NCI-H345 (cell line): ENCODE results near the gene ADAMTS12.
"Not testable (repeated sequence)": the region's sequence is repeated elsewhere in the genome, so short reads cannot be mapped to it uniquely, and the experiment has no call there.

Experiments used
- DNase-seq: peaks from one replicate; lab custom pipeline; 2025; lab: John Stamatoyannopoulos, UW

ADAMTS12 gene

DNA sequence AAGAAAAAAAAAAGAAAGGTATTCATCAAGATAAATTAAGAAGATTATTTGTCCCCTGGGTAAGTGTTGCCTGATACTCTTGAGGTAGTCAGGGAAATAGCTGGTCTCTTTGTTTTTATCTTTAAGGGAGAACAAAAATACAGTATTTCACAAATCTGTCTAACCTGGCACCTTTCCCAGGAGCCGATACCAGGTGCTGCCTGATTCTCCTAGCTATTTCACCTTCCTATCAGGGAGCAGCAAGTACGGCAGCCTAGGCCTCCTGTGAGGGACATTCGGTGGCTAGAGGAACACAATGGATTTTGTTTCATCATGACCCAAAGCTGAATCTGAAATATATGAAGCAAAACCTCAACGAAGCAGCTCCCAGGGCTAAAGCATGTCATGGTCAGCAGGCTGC lies 365.0 kb downstream of the ADAMTS12 start:
- no peak for DNase-seq

DNA sequence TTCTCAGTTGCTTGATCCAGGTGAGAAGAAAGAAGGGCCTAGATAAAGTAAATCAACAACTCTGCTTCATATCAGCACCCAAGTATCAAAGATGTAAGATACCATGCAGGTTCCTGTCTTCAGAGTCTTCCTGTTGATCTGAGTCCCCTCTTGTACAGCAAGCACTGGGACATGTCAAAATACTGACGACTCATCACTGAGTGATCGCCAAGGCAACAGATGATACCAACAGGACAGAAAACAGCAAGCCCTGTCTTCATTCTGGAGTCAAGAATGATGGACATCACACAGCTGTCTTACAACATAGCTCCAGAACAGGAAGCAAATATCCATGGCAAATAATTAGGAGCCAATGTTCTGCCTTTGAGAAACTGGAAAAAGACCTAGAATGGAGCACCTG lies 367.3 kb downstream of the ADAMTS12 start:
- DNase-seq, result no peak

DNA sequence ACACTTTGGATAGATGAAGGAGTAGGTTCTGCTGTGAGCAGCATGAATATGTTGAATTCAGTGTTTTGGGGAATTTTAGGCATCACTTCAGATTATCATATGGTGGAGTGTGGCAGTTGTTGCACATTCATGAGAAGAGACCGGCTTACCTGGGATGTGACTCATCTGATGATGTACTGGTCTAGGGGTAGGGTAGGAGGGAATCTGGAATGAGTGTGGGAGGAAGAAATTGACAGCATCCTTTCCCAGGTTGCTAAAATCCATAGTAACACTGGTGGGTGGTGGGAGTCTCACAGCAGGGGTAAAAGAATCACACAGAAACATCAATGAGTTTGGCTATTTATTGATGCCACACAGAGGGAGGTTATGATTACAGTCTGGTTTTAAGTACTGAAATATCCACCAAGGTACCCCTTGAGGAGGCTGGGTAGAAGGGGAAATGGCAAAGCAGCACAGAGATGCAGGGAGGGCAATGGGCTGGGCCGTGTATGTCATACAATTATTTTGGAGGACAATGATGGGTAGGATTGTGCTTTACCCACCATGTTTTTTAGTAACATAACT lies 368.5 kb downstream of the ADAMTS12 start:
- DNase-seq, result no peak

DNA sequence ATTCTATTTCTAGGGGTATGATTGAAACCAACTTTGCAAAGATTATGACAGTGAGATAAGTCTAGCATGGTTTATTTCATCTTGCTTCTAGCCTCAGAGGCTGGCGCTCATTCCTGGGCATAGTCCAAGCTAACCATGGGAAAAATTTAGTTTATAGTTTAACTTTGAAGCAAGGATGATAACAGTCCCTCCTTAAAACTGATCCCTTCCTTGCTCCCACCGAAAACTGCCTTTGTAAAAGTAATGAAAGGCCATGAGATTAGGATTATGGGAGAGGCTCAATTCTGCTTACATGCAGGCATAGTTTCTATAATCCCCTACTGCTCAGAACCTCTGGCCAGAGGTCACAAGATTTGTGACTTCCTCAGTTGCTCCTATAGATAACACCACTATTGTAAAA lies 375.4 kb downstream of the ADAMTS12 start:
- DNase-seq, result no peak

DNA sequence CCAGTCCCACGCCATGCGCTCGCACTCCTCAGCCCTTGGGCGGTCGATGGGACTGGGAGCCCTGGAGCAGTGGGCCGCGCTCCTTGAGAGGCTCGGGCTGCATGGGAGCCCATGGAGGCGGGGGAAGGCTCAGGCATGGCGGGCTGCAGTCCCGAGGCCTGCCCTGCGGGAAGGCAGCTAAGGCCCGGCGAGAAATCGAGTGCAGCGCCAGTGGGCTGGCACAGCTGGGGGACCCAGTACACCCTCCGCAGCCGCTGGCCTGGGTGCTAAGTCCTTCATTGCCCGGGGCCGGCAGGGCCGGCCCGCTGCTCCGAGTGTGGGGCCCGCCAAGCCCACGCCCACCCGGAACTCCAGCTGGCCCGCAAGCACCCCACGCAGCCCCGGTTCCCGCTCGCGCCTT lies 376.4 kb downstream of the ADAMTS12 start:
- DNase-seq, result not testable (repeated sequence)

GRCh38 chr5:33513462-33514185 lies 378.2 kb downstream of the ADAMTS12 start:
- no peak for DNase-seq

DNA sequence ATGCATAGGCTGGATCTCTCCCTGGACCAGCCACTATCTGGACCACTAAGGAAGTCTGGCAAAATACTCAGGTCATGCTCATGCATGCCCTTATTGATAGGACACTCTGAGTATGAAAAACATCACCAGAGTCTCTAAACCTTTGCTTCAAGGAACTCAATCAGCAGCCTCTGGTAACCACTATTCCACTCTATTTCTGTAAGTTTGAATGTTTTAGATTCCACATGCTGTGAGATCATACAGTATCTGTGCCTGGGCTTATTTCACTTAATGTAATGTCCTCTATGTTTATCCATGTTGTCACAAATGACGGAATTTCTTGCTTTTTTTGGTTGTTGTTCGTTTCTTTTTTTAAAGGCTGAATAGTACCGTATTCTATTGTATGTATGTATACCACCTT lies 382.8 kb downstream of the ADAMTS12 start:
- DNase-seq, result no peak

- no peak for DNase-seq
These were observed 384.4 kb downstream of the ADAMTS12 start for GRCh38 chr5:33507426-33507825.

DNA sequence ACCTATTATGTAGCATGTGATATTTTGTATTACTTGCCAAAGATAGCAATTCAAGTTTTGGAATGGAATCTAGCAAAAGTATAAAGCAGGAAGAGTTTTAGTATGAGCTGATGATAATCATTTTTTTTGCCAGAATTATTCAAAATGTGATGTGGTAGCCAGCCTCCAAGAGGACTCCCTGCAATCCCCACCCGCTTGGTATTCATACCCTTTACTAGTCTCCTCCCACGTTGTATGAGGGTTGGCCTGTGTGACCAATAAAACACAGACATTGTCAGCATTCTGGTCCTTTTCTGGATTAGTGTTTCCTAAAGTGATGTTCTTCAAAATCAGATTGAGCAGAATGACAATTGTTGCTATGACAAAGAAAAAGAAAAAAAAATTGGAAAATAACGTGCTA lies 387.2 kb downstream of the ADAMTS12 start:
- no peak for DNase-seq

DNA sequence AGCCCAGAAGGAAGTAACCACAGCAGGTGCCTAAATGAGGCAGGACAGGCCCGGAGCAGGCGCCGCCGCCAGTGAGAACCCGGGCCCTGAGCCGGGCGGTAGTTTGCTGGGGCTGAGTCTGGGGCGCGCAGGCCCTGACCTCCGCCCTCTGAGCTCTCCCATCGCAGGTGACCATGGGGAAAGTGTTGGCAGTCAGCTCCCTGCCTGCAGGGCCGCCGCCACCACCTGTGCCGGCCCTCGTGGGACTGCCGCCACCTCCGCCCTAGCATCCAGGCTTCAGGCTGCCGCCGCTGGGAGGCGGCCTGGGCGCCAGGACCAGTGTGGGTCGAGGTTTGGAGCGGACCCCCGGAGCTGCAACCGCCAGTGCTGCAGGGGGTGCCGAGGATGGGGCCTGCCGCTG lies 389.9 kb downstream of the ADAMTS12 start:
- DNase-seq, result no peak

DNA sequence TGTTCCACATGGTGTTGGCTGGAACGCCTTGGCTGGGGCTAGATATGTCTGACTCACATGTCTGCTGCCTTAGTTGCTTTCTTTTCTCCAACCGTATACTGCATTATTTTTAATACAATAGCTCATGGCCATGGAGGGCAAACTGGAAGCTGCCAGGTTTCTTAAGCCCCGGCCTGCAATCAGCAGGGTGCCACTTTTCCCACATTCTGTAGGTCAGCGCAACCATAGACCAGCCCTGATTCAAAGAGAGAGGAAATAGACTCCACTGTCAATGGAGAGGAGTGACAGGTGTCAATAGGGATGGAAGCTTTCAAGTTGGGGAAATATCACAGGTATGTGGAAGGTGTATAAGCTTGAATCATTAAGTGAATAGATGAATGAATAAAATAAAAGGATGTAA lies 390.5 kb downstream of the ADAMTS12 start:
- DNase-seq, result no peak

DNA sequence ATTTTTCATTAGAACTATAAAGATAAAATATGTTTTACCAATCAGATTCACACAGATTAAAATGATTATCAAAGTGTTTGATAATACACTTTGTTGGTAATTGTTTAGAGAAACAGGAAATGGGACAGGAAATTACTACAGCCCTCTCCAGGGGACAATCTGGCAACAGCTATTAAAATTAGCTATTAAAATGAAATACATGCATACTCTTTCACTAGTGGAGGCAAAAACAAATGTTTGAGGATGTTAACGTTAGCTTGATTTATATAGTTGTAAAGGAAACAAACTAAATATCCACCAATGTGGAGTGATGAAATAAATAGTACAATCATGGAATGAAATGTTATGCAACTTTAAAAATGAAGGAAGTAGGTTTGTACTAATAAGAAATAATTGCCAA lies 397.3 kb downstream of the ADAMTS12 start:
- DNase-seq, result no peak

DNA sequence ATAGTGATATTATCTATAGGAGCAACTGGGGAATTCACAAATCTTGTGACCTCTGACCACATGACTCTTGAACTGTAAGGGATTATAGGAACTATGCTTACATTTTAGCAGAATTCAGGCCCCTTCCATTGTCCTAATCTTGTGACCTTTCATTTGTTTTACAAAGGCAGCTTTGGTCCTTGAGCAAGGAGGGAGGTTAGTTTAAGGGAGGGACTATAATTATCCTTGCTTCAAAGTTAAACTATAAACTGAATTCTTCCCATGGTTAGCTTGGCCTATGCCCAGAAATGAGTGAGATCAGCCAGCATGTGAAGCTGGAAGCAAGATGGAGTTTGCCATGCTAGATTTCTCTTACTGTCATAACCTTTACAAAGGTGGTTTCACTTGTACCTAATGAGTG lies 399.8 kb downstream of the ADAMTS12 start:
- DNase-seq, result no peak

GRCh38 chr5:33490071-33490665 lies 401.6 kb downstream of the ADAMTS12 start:
- no peak for DNase-seq

DNA sequence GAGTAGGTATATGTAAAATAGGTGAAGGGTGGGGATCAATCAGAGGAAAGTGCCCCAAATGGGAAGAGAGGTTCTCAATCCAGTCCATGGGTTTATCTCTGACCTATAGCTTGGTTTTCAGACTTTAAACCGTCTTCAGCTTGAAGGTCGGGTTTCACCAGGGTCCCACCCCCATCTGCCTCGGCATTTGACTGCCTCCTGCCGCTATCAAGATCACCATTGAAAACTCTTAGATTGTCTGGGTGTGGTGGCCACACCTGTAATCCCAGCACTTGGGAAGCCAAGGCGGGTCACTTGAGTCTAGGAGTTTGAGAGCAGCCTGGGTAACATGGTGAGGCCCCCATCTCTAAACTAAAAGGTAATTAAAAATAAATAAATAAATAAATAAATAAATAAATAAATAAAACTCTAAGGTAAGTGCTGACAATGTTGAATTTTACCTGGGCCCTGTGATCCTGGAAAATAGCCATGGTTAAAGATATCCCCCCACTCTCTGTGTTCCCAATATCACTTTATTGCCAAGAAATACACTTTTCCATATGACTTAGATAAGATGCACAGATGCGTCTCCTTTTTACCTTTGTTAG lies 402.2 kb downstream of the ADAMTS12 start:
- DNase-seq, result no peak

DNA sequence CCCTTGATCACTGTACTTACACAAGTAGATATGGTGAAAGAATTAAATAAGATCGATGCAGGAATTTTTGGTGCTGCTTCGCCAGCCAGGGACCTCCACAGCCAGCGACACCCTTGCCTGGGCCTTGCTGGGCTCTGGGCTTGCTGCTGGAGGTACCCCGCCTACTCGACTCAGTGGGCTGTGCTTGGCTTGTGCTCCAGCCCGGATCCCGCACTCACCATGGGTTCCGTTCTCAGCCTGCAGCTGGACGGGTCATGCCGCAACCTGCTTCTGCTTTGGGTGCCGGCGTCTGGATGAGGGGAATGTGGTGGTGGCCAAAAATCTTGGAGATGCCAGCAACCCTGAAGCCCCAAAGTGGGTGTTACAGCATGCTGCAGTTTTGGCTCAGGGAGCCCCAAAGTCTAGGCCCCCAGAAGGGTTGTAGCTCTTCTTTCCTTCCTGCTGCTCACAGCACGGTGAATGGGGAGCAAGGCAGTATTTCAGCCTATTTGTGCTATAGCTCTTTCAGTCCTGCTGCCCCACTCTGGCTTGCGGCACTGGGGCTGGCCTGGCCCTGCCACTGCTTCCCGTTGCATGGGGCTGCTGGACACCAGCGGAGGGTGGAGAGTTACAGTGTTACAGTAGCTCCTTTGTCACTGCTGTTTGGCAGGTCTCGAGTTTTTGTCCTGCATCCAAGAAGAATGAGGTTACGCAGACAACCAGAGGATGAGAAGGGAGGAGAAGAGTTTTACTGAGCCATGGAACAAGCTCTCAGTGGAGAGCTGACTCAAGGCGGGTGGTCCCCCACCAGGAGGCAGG lies 403.0 kb downstream of the ADAMTS12 start:
- no peak for DNase-seq

DNA sequence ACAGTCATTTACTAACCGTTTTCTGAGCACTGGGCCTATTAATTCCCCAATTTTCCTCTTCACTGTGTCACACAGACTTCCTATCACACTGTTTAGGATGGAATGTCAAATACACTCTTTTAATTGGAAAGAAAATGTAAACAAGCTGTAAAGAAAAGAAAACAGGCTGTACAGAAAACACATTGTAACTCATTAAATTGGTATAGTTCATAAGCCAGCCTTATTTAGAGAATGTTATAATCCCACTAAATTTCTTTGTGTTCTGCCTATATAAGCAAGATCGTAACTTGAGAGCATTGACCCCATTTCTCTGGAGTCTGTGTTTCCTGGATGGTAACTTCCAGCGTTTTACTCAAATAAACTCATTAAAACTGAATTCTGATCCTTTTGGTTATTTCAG lies 404.6 kb downstream of the ADAMTS12 start:
- DNase-seq, result no peak

DNA sequence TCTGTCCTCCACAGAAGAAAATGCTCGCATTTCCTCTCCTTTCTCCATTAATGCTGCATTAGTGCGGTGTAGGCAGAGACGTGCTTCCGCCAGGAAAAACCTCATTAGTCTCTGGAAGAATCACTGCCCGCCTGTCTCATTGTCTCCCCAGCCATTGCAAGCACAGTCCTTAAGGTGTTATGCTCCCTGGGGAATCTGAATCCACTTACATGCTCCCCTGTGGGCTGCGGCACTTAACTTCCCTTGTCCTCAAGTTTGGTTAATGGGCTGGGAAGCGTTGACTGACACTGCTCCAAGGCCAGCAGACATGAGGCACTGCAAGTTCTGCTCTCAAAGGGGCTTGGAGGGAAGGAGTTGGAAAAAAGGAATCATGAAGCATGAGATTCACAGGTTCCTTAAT lies 409.5 kb downstream of the ADAMTS12 start:
- DNase-seq, result no peak

- no peak for DNase-seq
These were observed 410.9 kb downstream of the ADAMTS12 start for GRCh38 chr5:33480876-33481275.

DNA sequence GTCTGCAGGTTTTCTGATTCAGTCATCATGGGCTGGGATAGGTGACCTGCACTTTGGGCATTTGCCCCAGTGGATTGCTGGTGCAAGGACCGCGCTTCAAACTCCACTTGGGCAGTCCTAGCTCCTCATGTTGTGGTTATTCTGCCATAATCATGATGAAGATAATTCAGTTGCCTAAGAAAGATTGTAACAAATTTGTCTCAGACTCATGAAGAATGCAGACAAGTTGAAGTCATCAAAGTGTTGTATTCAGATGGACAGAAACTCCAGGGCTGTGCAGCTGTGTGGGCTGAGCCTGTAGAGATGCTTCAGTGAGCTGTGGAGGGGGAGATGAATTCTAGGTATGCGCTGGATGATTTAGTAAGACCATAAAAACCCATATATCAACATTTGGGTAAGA lies 412.5 kb downstream of the ADAMTS12 start:
- DNase-seq, result no peak

- no peak for DNase-seq
These were observed 414.0 kb downstream of the ADAMTS12 start for GRCh38 chr5:33477816-33478215.

DNA sequence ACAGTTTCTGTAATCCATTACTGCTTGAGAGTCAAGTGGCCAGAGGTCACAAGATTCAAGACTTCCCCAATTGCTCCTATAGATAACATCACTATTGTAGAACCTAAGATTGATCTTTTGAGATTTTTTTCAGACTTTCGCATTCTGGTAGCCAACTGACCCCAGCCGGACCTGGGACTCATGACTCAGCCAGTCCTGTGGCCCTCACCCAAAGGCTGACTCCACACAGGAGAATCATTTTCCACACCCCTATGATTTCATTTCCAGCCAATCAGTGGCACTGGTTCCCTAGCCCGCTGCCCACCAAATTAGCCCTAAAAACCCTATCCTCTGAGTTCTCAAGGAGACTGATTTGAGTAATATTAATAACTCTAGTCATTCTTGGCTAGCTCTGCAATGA lies 414.8 kb downstream of the ADAMTS12 start:
- DNase-seq, result no peak

DNA sequence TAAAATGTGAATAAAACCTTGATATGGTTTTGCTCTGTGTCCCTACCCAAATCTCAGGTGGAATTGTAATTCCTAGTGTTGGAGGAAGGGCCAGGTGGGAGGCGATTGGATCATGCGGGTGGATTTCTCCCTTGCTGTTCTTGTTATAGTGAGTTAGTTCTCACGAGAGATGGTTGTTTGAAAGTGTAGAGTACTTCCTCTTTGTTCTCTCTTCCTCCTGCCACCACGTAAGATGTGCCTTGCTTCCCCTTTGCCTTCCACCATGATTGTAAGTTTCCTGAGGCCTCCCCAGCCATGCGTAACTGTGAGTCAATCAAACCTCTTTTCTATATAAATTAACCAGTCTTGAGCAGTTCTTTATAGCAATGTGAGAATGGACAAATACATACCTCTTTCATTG lies 416.1 kb downstream of the ADAMTS12 start:
- DNase-seq, result no peak
